Stimulated activated CD4-positive, alpha-beta T cell treated with anti-CD3 and anti-CD28 coated beads, TNF-alpha, amount 100 ng/mL, for 1 hour (primary cell): ENCODE data around the gene DCDC2C.

Experiments used
- DNase-seq, 3 donors: peaks; one replicate each; pipeline ENCODE4 v3.0.0-alpha.2; 2020; ENCODE audit warnings: low read depth in 3 of 3, low spot score in 1 of 3

DCDC2C gene

GRCh38 chr2:3876221-3876620 lies 172.8 kb downstream of the DCDC2C start:
- no peak for DNase-seq

- DNase-seq, result no peak
Observed at GRCh38 chr2:3876685-3877084, 173.3 kb downstream of the DCDC2C start.

GRCh38 chr2:3885629-3886628 lies 182.6 kb downstream of the DCDC2C start:
- no peak for DNase-seq

DNA sequence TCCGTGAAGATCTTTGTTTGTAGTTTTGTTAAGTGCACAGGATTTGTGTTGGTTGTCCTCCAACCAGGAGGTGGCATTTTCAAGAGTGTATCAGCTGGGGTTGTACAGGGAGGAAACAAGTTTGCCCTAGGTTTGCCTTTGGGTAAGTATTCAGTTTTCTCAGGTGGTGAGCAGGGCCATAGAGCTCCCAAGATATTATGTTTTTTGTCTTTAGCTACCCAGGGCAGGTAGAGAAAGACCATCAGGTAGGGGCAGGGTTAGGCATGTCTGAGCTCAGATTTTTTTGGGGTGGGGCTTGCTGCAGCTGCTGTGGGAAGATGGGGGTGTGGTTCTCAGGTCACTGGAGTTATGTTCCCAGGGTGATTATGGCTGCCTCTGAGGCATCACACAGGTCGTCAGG lies 191.6 kb downstream of the DCDC2C start:
- DNase-seq, result no peak
